ENCODE data around the gene KLHL14. TPM values are rescaled to one million over a fixed set of nuclear protein-coding genes. Genes with fewer than 3 reads are reported as not detected.

Gene KLHL14
- total RNA-seq, 1 experiment from 2014 or later: 6.7 TPM

DNA sequence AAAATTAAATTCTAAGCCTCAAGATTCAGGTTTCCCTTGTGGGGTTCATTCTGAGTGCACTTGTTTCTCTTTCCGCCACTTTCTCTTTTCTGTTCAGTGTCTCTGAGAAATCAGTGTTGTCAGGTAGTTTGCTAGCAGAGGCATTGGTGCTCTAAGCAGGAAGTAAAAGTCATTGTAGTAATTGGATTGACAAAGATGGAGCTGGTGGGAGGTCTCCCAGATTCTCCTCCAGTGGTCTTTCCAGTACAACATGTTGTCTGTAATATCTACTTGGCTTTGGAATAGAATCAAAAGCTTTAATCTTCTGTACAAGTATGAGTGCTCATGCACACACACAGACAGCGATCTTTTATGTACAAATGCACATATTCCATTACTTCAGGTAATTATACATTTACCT lies 135.6 kb downstream of the KLHL14 start:
- Histone ChIP-seq H3K27me3 (ENCODE audit: control insufficient read depth, insufficient read depth, low read length) (no peaks in the 10 kb centered on the region), H3K36me3 (ENCODE audit: control insufficient read depth, insufficient read depth, low read length) (no peaks in the 10 kb centered on the region), H3K4me3 (ENCODE audit: low read depth in 2 of 2, low read length in 2 of 2) (no peak overlapping the region), H3K9me3 (ENCODE audit: control insufficient read depth, insufficient read depth, low read depth, low read length) (no peaks in the 10 kb centered on the region), H3K4me1 (ENCODE audit: control insufficient read depth, insufficient read depth, low read length) (no peaks in the 10 kb centered on the region), H3K27ac (ENCODE audit: low read length) (no peak overlapping the region)
- CTCF ChIA-PET: no interaction called here
- DNase-seq (ENCODE audit: low read depth, low spot score) (no peak), ATAC-seq (no peak)
- TF ChIP-seq, protein P1, sequence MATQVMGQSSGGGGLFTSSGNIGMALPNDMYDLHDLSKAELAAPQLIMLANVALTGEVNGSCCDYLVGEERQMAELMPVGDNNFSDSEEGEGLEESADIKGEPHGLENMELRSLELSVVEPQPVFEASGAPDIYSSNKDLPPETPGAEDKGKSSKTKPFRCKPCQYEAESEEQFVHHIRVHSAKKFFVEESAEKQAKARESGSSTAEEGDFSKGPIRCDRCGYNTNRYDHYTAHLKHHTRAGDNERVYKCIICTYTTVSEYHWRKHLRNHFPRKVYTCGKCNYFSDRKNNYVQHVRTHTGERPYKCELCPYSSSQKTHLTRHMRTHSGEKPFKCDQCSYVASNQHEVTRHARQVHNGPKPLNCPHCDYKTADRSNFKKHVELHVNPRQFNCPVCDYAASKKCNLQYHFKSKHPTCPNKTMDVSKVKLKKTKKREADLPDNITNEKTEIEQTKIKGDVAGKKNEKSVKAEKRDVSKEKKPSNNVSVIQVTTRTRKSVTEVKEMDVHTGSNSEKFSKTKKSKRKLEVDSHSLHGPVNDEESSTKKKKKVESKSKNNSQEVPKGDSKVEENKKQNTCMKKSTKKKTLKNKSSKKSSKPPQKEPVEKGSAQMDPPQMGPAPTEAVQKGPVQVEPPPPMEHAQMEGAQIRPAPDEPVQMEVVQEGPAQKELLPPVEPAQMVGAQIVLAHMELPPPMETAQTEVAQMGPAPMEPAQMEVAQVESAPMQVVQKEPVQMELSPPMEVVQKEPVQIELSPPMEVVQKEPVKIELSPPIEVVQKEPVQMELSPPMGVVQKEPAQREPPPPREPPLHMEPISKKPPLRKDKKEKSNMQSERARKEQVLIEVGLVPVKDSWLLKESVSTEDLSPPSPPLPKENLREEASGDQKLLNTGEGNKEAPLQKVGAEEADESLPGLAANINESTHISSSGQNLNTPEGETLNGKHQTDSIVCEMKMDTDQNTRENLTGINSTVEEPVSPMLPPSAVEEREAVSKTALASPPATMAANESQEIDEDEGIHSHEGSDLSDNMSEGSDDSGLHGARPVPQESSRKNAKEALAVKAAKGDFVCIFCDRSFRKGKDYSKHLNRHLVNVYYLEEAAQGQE (IDR thresholded peaks at IDR 0.05; ENCODE audit: insufficient read depth in 1 of 2, low read depth in 2 of 2, low read length in 1 of 2): no peak
- TF ChIP-seq, protein P2, sequence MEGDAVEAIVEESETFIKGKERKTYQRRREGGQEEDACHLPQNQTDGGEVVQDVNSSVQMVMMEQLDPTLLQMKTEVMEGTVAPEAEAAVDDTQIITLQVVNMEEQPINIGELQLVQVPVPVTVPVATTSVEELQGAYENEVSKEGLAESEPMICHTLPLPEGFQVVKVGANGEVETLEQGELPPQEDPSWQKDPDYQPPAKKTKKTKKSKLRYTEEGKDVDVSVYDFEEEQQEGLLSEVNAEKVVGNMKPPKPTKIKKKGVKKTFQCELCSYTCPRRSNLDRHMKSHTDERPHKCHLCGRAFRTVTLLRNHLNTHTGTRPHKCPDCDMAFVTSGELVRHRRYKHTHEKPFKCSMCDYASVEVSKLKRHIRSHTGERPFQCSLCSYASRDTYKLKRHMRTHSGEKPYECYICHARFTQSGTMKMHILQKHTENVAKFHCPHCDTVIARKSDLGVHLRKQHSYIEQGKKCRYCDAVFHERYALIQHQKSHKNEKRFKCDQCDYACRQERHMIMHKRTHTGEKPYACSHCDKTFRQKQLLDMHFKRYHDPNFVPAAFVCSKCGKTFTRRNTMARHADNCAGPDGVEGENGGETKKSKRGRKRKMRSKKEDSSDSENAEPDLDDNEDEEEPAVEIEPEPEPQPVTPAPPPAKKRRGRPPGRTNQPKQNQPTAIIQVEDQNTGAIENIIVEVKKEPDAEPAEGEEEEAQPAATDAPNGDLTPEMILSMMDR (IDR thresholded peaks at IDR 0.05): no peak
- TF ChIP-seq SIN3A (IDR thresholded peaks at IDR 0.05; ENCODE audit: borderline replicate concordance, insufficient read depth, low read depth, low read length): no peak
- no peak for TF ChIP-seq TCF7L2 (IDR thresholded peaks at IDR 0.05; ENCODE audit: low read depth, low read length)
- TF ChIP-seq POLR2AphosphoS5 (IDR thresholded peaks at IDR 0.05; ENCODE audit: low read depth, low read length): no peak
- intact Hi-C loops (cut with micrococcal nuclease; ENCODE audit: unreplicated experiment): no loop called here
- POLR2A ChIA-PET: no interaction called here
- in situ Hi-C loops (cut with HindIII; ENCODE audit: low pct_unique_long_range_greater_than_20kb, low sequenced_read_pairs): no loop called here
- BruUV-seq (replicated peaks): no TSS peak

DNA sequence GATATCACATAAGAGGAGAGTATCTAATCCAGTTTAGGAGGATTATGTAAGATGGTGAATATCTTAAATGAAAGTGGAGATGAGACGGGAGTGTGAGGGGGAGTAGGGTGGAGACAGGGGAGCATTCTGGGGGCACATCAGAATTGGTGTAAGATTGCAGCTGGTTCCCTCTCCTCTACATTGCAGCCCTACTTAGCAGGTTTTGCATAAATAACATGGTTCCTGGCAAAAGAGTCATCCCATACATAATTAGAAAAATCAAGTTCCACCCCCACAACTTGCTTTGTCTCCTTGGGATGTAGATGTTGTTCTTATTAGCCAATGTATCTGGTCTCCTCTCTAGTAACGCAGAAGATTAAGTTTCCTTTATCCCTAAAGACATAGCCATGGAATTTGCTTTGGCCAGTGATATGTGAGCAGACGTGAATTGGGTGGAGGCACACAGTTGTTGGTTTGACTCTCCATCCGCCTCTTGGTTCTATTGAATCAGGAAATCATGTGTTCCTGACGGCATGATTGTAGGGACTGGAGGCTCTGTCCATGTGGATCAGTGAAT lies 137.9 kb downstream of the KLHL14 start:
- no peak for TF ChIP-seq TCF7L2 (IDR thresholded peaks at IDR 0.05; ENCODE audit: low read depth, low read length)
- TF ChIP-seq, protein P2 (IDR thresholded peaks at IDR 0.05): no peak
- TF ChIP-seq, protein P1 (IDR thresholded peaks at IDR 0.05; ENCODE audit: insufficient read depth in 1 of 2, low read depth in 2 of 2, low read length in 1 of 2): no peak
- no peak for TF ChIP-seq SIN3A (IDR thresholded peaks at IDR 0.05; ENCODE audit: borderline replicate concordance, insufficient read depth, low read depth, low read length)
- no peak for TF ChIP-seq POLR2AphosphoS5 (IDR thresholded peaks at IDR 0.05; ENCODE audit: low read depth, low read length)
- Histone ChIP-seq H3K27ac (ENCODE audit: low read length) (no peak overlapping the region), H3K4me3 (ENCODE audit: low read depth in 2 of 2, low read length in 2 of 2) (no peak overlapping the region), H3K9me3 (ENCODE audit: control insufficient read depth, insufficient read depth, low read depth, low read length) (no peaks in the 10 kb centered on the region), H3K36me3 (ENCODE audit: control insufficient read depth, insufficient read depth, low read length) (no peaks in the 10 kb centered on the region), H3K4me1 (ENCODE audit: control insufficient read depth, insufficient read depth, low read length) (no peaks in the 10 kb centered on the region), H3K27me3 (ENCODE audit: control insufficient read depth, insufficient read depth, low read length) (no peaks in the 10 kb centered on the region)
- ChIA-PET POLR2A (no interaction called here), CTCF (no interaction called here)
- ATAC-seq: no peak
- in situ Hi-C loops (cut with HindIII; ENCODE audit: low pct_unique_long_range_greater_than_20kb, low sequenced_read_pairs) (no loop called here), intact Hi-C loops (cut with micrococcal nuclease; ENCODE audit: unreplicated experiment) (no loop called here)
- BruUV-seq (replicated peaks): no TSS peak
- no peak for DNase-seq (ENCODE audit: low read depth, low spot score)
